Peyer's patch (tissue), 4 donors: ENCODE data around the gene SLC39A6.

Experiments used
- CTCF ChIP-seq, 6 experiments: fragments of 450-650 bp in 4 of 6; fragments of 200-600 bp in 2 of 6; sonication (generic) in 1 of 6; IDR thresholded peaks; one replicate each; pipeline ENCODE4 v1.5.1; 2017 to 2019; ENCODE audit warnings: antibody characterized with exemption in 6 of 6, mild to moderate bottlenecking in 3 of 6, moderate library complexity in 1 of 6
- POLR2A ChIP-seq, 2 donors: fragments of 450-650 bp; IDR thresholded peaks; one replicate each; pipeline ENCODE4 v1.5.1; 2017; ENCODE audit warnings: antibody characterized with exemption in 2 of 2, mild to moderate bottlenecking in 2 of 2, moderate library complexity in 2 of 2

- no peak for TF ChIP-seq CTCF (IDR thresholded peaks at IDR 0.05)
- TF ChIP-seq POLR2A (IDR thresholded peaks at IDR 0.05): no peak
These were observed 24.4 kb downstream of the SLC39A6 start for GRCh38 chr18:36104749-36105148.
